Posterior cingulate gyrus (tissue), 11 donors: Measurements from ENCODE around the gene ESR1.
"Not testable (repeated sequence)": the region's sequence is repeated elsewhere in the genome, so short reads cannot be mapped to it uniquely, and the experiment has no call there.

Experiments
- DNase-seq, 10 donors: peaks; one replicate each; pipeline versions ENCODE4 v3.0.0 to v3.0.0-alpha.2; 2020 to 2021; ENCODE audit warnings: mixed read lengths in 3 of 10
- intact Hi-C: fragments of 100-400 bp; cut with DNase I; formaldehyde crosslinking; loops from one replicate; pipeline ENCODE4 v1.15.1; 2023

The ESR1 gene

DNA sequence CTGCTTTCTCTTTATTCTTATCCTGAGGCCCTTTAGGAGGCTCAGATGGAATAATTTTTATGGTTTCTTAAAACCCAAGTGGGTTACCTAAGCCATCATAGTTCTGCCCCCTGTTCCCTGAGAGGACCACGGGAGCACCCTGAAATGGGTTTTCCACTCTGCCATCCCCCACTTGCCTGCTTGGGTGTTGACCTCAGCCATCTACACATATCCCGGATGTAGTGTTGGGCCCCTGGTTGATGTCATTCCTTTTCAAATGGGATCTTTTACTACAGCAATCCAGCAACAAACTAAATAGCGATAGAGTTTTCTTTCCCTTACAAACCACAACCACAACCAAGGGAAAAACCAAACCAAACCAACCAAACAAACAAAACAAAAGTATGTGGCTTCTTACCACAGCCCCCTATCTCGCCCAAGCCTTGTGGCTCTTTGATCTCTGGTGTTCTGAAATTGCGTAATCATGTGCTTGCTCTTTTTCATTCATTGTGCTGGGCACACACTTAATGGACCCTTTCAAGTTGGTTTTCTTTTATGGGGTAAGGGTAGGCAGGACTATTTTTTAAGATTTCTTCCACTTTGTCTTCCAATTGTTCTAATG lies 154.9 kb downstream of the ESR1 start:
- intact Hi-C loops, result no loop called here

GRCh38 chr6:151963001-151963400 lies 155.5 kb downstream of the ESR1 start:
- intact Hi-C loops, result no loop called here
- DNase-seq, result no peak

More for the DNA sequence above, 154.9 kb downstream of the ESR1 start:
- DNase-seq, result no peak

- DNase-seq, intact Hi-C loops: not testable (repeated sequence)
These were observed 156.9 kb downstream of the ESR1 start for GRCh38 chr6:151964412-151964811.

DNA sequence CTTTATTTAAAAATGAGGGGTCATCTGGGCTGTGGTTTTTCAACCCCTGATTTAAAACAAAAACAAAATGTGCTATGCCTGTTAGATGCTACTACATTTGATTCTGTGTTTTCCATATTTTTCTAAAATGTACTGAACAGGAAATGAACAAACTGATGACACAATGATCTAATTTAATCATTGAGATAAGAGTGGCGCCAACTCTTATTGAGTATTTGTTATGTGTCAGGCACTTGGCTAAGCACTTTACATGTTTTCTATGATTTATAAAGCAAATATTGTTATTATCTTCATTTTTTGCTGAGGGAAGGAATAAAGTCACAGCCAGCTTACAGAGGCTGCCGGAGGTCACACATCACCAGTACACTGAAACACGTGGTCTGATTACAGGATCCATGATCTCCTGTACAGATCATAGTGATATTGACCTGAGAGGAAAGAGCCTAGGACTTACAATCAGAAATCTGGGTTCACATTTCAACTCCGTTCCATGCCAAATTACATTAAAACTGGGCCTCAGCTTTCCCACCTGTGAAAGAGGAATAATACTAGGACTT lies 166.7 kb downstream of the ESR1 start:
- intact Hi-C loops, result no loop called here
- DNase-seq, result no peak

- intact Hi-C loops, result no loop called here
- DNase-seq, result no peak
These were observed 168.3 kb downstream of the ESR1 start for GRCh38 chr6:151975795-151976194.

- intact Hi-C loops, DNase-seq: not testable (repeated sequence)
These were observed 180.7 kb downstream of the ESR1 start for GRCh38 chr6:151988199-151988598.

- intact Hi-C loops, result no loop called here
- DNase-seq, result no peak
These were observed 184.6 kb downstream of the ESR1 start for GRCh38 chr6:151992091-151992490.

- intact Hi-C loops, result no loop called here
- no peak for DNase-seq
These were observed 185.9 kb downstream of the ESR1 start for GRCh38 chr6:151993364-151993763.

GRCh38 chr6:151998784-151999183 lies 191.3 kb downstream of the ESR1 start:
- intact Hi-C loops, result no loop called here
- DNase-seq, result no peak

- intact Hi-C loops, result no loop called here
- DNase-seq, result no peak
These were observed 191.7 kb downstream of the ESR1 start for GRCh38 chr6:151999194-151999593.

DNA sequence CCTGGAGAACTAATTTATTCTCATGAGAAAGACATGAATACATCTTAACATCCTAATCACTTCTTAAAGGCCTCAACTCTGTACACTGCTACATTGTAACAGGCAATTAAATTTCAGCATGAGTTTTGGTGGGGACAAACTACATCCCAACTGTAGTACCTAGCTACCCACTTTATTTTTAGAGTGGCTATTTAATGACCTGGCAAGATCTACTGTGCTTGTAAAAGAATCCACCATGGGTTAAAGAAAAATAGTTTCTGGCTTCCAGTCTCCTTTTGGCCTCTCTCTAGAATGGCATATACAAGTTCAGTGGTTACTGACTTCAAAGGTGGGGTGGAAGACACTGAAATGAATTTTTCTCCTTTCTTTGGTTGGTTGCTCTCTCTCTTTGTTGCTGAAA lies 193.9 kb downstream of the ESR1 start:
- intact Hi-C loops, result no loop called here
- no peak for DNase-seq

DNA sequence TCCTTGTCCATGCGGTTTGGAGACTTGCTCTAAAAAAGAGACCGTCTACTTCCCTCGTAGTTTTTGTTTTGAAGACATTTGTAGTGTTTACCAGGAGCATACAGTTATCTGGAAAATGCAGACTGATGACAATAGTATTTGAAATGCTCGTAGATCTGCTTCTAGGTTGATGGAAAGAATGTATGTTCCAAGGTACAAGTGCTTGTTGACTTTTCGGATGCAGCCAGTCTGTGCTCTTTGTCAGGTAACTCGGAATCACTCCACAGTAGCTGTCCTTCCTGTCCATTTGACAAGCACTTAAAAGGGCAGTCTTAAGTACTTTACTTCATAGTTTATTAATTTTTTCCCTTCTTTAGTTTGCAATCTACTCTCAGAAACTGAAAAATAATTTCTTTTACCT lies 194.8 kb downstream of the ESR1 start:
- no peak for DNase-seq
- intact Hi-C loops, result no loop called here

GRCh38 chr6:152004036-152004566 lies 196.6 kb downstream of the ESR1 start:
- no peak for DNase-seq
- intact Hi-C loops, result no loop called here

DNA sequence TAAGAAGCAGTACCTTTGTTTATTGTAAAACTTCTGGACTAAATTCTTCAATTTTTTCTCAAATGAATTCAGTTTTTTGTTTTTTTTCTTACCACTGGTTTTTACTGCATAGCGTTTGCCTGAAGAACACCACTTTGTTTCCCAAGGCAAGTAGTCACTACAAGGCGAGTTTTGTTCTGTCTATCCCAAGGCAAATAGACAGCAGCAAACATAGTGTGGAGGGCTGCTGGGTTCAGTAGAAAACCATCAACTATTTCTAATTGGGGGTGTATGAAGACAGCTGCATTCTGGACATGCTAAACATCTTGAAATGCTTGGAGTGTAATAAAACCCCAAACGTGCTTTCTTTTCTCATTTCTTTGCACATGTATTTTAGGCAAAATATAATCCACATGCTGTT lies 197.4 kb downstream of the ESR1 start:
- intact Hi-C loops, result no loop called here
- DNase-seq, result no peak

GRCh38 chr6:152008779-152009178 lies 201.3 kb downstream of the ESR1 start:
- no peak for DNase-seq
- intact Hi-C loops, result no loop called here

DNA sequence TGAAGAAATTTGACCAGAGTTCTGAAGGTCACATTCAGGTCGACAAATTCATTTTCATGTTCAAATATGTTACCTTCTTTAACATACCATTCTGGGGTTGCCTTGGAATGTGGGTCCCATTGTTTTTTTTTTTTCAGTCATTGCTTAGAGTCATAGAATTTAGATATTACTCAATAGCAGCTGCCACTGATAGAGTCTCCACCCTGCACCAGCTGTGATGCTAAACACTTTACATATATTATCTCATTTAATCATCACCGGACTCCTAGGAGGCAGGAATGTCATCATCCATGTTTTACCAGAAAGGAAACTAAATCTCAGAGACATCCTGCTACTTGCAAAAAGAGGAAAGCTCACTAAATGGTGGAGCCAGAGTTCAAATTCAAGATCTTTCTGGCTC lies 204.7 kb downstream of the ESR1 start:
- intact Hi-C loops, result no loop called here
- no peak for DNase-seq

DNA sequence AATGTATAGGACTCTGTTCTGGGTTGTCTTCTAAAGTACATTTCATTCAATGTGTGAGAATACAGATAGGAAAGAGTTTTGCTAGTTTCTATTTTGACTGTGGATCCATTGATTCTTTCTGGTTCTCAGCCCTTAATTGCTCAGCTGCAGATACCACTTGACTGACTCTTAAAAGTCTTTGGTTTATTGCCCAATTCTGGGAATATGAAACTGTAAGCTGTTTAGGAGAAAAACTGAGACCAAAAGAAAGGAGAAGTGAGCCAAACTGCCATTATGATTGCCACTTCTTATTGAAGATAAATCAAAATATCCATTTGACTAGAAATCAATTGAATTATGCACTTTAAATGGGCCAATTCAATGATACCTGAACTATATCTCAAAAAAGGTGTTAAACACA lies 211.4 kb downstream of the ESR1 start:
- intact Hi-C loops, result no loop called here
- DNase-seq, result no peak

DNA sequence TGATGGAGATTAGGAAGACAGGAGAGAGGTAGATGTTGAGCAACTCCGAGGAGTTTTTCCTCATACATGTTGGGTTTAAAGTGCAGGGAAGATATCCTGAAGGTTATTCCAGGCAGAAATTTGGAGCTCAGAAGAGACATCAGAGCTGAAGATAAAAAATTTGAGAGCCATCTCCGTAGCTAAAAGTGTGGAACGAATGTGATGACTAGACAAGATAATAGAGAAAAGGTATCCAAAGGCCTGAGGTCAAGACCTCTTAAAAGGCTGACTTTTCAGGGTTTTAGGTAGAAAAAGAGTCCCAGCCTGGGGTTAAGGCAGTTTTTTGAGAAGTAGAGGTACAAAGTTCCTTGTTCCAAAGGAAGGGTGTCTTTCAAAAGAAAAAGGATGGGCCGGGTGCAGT lies 214.8 kb downstream of the ESR1 start:
- intact Hi-C loops, result no loop called here
- DNase-seq, result no peak

- intact Hi-C loops, result no loop called here
These were observed 216.1 kb downstream of the ESR1 start for GRCh38 chr6:152023613-152024012.

DNA sequence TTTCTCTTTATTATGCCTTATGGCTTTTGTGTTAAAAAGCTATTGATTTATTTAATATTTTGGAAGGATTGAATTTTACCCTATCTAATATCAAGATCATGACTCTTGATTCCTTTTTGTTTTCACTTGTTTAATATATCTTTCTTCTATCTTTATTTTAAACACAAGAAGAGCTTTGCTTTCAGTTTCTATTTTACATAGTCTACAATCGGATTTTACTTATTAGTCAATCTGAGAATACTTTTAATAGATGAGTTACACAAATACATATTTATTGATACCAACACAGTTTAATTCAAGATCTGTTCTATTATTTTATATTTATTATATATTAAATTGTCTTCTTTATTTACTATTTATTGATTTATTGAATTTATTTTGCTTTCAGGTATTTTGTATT lies 218.8 kb downstream of the ESR1 start:
- no peak for DNase-seq
- intact Hi-C loops, result no loop called here

More at GRCh38 chr6:152023613-152024012, 216.1 kb downstream of the ESR1 start:
- DNase-seq, result no peak

DNA sequence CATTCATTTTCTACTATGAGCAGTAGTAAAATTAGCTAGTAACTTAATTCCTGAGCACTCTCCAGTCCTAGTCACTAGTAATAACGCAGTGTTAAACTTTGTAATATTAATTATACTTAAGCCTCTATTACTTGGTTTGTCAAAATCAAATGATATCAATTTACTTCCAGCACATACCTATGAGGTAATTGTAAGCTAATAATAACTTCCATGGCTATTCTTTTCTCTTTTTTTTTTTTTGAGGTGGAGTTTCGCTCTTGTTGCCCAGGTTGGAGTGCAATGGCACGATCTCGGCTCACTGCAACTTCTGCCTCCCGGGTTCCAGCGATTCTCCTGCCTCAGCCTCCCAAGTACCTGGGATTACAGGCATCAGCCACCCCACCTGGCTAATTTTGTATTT lies 219.3 kb downstream of the ESR1 start:
- DNase-seq, intact Hi-C loops: not testable (repeated sequence)

- intact Hi-C loops, DNase-seq: not testable (repeated sequence)
These were observed 226.3 kb downstream of the ESR1 start for GRCh38 chr6:152033765-152034164.
